CD1c-positive myeloid dendritic cell (primary cell): ENCODE results near the gene ABCF1.

Experiments used
- DNase-seq: peaks from one replicate; pipeline ENCODE4 v3.0.0-alpha.2; 2016; ENCODE audit errors: extremely low spot score

ABCF1 gene

DNA sequence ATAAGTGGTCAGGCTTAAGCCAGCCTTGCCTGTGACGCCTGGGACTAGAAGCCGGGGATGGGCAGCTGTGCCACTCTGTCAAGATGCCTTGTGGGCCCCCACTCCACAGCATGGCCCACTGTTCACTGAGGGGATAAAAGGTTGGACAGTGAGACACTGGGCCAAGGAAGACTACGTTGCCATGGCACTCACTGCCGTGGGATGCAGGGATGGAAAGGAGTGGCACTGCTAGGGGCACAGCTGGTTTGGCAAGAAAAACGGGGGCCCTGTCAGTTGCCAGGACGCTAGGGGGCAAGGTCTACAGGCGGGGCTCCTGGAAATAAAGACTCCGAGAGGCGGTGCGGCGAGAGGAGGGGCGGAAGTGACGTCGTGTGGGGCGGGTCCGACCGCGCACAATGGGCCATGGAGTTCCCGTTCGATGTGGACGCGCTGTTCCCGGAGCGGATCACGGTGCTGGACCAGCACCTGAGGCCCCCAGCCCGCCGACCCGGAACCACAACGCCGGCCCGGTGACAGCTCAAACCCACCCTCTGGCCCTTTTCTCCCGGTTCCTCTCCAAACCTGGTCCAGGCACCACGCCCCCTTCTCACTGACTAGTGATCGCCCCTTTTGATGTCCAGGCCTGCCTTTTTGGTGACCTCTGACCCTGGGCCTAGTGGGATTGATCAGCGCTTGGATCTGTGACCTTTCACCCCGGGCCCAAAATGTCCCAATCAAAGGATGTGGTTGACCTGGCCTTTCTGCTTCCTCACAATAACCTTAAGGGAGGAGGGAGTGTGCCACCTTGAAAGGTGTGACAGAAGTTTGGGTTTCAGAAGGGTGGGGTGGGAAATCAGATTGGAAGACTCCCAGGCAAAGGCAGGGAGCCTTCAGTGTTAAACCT lies 55.5 kb downstream of the ABCF1 start, which contains the start of gene ATAT1:
TSS of gene ATAT1 (plus strand) at position 391 of the 883 bp plus-strand sequence.
- peak; percentile 90 for DNase-seq

DNA sequence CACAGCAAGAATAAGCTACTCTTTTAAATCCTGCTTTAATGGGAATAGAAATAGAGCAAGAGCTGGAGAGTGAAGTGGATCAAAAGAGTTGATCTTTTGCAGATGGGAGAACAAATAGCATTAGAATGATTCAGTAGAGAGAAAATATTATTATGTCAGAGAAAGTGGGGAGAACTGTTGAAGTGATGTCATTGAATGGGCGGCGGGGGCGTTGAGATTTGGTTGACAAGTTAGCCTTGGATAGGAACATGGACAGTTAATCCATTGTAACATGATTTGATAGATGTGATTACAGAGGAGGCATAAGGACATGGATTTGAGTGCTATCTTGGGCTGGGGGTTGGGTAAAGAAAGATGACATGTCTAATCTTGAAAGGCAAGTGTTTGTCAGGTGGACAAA lies 64.6 kb downstream of the ABCF1 start:
- DNase-seq = no peak

DNA sequence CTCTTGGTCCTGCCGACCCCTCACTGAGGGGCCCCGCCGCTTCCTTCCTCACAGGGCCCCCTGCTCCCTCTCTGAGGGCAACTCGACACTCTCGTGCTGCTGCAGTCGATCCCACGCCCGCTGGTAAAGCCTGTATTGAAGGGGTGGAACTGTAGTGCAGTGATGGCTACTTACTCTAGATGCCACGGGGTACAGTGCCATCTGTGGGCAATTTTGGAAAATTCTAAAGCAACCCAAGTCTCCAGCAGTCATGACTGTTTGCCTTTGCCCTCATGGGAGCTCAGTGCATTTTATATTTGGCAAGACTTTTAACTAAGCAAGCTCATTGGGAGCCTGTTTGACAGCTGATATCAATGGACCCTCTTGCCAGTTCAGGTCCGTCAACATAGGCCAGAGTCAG lies 69.2 kb downstream of the ABCF1 start:
- no peak for DNase-seq

DNA sequence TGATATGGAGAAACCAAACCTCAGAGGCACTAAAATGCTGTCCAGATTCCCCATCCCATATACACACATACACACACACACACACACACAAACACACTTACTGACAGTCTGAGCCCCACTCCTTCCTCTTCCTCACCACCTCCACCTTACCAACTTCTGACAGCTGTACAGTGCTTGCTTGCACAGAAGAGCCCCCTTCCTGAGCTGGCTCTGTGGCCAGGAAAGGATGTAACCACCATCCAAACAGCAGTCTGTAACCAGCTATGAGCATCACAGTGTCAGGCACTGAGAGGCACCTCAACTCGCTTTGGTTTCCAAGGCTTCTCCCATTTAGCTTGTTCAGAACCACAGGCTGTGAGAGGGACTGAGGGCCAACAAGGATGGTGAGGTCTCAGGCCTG lies 69.8 kb downstream of the ABCF1 start:
- DNase-seq = no peak
